ENCODE data around the gene TMEM151B.

- TF ChIP-seq POLR2AphosphoS5 (IDR thresholded peaks at IDR 0.05; ENCODE audit: borderline replicate concordance, low read depth, low read length) = no peak
- no peak for TF ChIP-seq EZH2 (IDR thresholded peaks at IDR 0.05)
Measured at GRCh38 chr6:44221291-44221960, 48.8 kb upstream of the TMEM151B start.

Data from SK-N-MC (cell line).